Neural cell (in vitro differentiated cells): ENCODE measurements around the gene ARMC2. TPM values are rescaled to one million over a fixed set of nuclear protein-coding genes. Genes with fewer than 3 reads are reported as not detected.

Source experiments
- H2AFZ ChIP-seq: fragments of 200-600, 300-800 bp; sonication (generic), shearing (Covaris generic); 2 replicates; pipeline ENCODE4 v1.6.0; 2014; ENCODE audit warnings: low read depth, mild to moderate bottlenecking, antibody characterized with exemption, low read length, moderate library complexity
- H3F3A ChIP-seq: fragments of 200-600 bp; shearing (Covaris generic); 2 replicates; pipeline ENCODE4 v1.6.1; 2016; ENCODE audit warnings: mild to moderate bottlenecking, moderate library complexity, mixed read lengths, antibody characterized with exemption, low read length; ENCODE audit not compliant: insufficient read depth, poor library complexity, severe bottlenecking
- H3K27ac ChIP-seq: fragments of 200-600, 300-800 bp; sonication (generic), shearing (Covaris generic); 2 replicates; pipeline ENCODE4 v1.5.1; 2014; ENCODE audit warnings: mild to moderate bottlenecking, low read length, moderate library complexity
- H3K27me3 ChIP-seq: fragments of 300-800, 200-600 bp; sonication (generic), shearing (Covaris generic); 2 replicates; pipeline ENCODE4 v1.6.0; 2014; ENCODE audit warnings: mild to moderate bottlenecking, low read depth, low read length, moderate library complexity; ENCODE audit not compliant: insufficient read depth
- H3K36me3 ChIP-seq: fragments of 300-800, 200-600 bp; sonication (generic), shearing (Covaris generic); 2 replicates; pipeline ENCODE4 v1.5.1; 2014; ENCODE audit warnings: mild to moderate bottlenecking, antibody characterized with exemption, low read length, moderate library complexity; ENCODE audit not compliant: insufficient read depth
- H3K4me2 ChIP-seq: fragments of 300-800, 200-600 bp; sonication (generic), shearing (Covaris generic); 2 replicates; pipeline ENCODE4 v1.6.0; 2014; ENCODE audit warnings: mild to moderate bottlenecking, low read length
- H3K4me3 ChIP-seq: fragments of 300-800, 200-600 bp; sonication (generic), shearing (Covaris generic); 2 replicates; pipeline ENCODE4 v1.5.1; 2014; ENCODE audit warnings: mild to moderate bottlenecking, low read length, moderate library complexity
- H3K79me2 ChIP-seq: fragments of 200-600 bp; shearing (Covaris generic); replicated peaks from 2 replicates; pipeline ENCODE4 v1.6.0; 2014; ENCODE audit warnings: mild to moderate bottlenecking, low read length, moderate library complexity; ENCODE audit not compliant: insufficient read depth
- H3K9ac ChIP-seq: fragments of 300-800, 200-600 bp; sonication (generic), shearing (Covaris generic); 2 replicates; pipeline ENCODE4 v1.6.1; 2016; ENCODE audit warnings: mild to moderate bottlenecking, low read length, mixed read lengths
- H3K9me2 ChIP-seq: fragments of 200-600 bp; shearing (Covaris generic); 2 replicates; pipeline ENCODE4 v1.6.1; 2016; ENCODE audit warnings: mild to moderate bottlenecking, low read length, mixed read lengths; ENCODE audit not compliant: insufficient read depth
- H3K9me3 ChIP-seq: fragments of 200-600, 300-800 bp; sonication (generic), shearing (Covaris generic); 2 replicates; pipeline ENCODE4 v1.6.1; 2016; ENCODE audit warnings: mild to moderate bottlenecking, mixed run types, low read length, moderate library complexity, mixed read lengths
- H4K20me1 ChIP-seq: fragments of 200-600 bp; shearing (Covaris generic); 2 replicates; pipeline ENCODE4 v1.6.1; 2016; ENCODE audit warnings: mild to moderate bottlenecking, mixed run types; ENCODE audit not compliant: insufficient read depth
- CTCF ChIP-seq: fragments of 450-650 bp; IDR thresholded peaks from 2 replicates; pipeline ENCODE4 v1.5.1; 2014; ENCODE audit warnings: antibody characterized with exemption, mild to moderate bottlenecking, moderate library complexity; ENCODE audit not compliant: poor library complexity, severe bottlenecking
- EP300 ChIP-seq: fragments of 450-650 bp; conservative IDR thresholded peaks from 2 replicates; pipeline ENCODE4 v1.6.1; 2014; ENCODE audit warnings: antibody characterized with exemption, mild to moderate bottlenecking, moderate library complexity; ENCODE audit not compliant: poor library complexity, severe bottlenecking
- EZH2 ChIP-seq: fragments of 200-600, 300-800 bp; shearing (Covaris generic), sonication (generic); IDR thresholded peaks from 2 replicates; pipeline ENCODE4 v1.6.1; 2014; ENCODE audit warnings: antibody characterized with exemption, low read length, borderline replicate concordance, mild to moderate bottlenecking; ENCODE audit not compliant: insufficient read depth, poor library complexity, severe bottlenecking
- MXI1 ChIP-seq: fragments of 450-650 bp; conservative IDR thresholded peaks from 2 replicates; pipeline ENCODE4 v1.6.1; 2014; ENCODE audit warnings: antibody characterized with exemption, mild to moderate bottlenecking; ENCODE audit not compliant: poor library complexity, severe bottlenecking
- POLR2AphosphoS5 ChIP-seq: IDR thresholded peaks from 2 replicates; pipeline ENCODE4 v1.6.1; 2012
- RAD21 ChIP-seq: fragments of 450-650 bp; conservative IDR thresholded peaks from 2 replicates; pipeline ENCODE4 v1.6.1; 2014; ENCODE audit warnings: antibody characterized with exemption, mild to moderate bottlenecking, moderate library complexity
- REST ChIP-seq: IDR thresholded peaks from 2 replicates; pipeline ENCODE4 v1.6.1; 2012; ENCODE audit warnings: borderline replicate concordance
- SMC3 ChIP-seq: fragments of 450-650 bp; conservative IDR thresholded peaks from 2 replicates; pipeline ENCODE4 v1.6.1; 2014; ENCODE audit warnings: antibody characterized with exemption, mild to moderate bottlenecking, moderate library complexity; ENCODE audit not compliant: poor library complexity
- TAF1 ChIP-seq: IDR thresholded peaks from 2 replicates; pipeline ENCODE4 v1.6.1; 2012; ENCODE audit warnings: low read depth
- polyA plus RNA-seq: library from polyadenylated mRNA; depleted of rRNA; stranded (reverse); fragments of >200 nt; gene quantifications from 2 replicates; pipeline ENCODE4 v1.2.3, GENCODE V29; 2014

The ARMC2 gene
- polyA plus RNA-seq, 1 donor from 2014 or later, result 18.6 TPM

DNA sequence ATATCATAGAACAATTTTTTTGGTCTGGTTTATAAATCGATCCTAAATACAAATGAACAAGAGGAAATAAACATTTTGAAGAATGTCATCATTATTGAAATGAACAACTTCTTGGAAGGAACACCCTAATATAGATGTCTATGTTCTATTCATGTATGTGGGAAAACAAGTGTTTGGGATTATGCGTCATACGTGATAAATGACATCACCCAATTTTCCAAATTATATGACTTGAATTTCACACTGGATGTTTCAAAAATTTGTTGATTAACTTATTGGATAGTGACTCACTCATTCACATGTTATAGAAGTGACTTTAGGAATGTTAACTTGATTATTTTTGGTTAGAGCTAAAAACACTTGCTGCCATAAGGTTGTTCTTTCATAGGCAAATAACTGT lies 18.6 kb downstream of the ARMC2 start:
- no peak for TF ChIP-seq RAD21
- Histone ChIP-seq H3K79me2 (no peaks in the 10 kb centered on the region), H4K20me1 (no peaks in the 10 kb centered on the region), H3K9me3 (no peaks in the 10 kb centered on the region), H3K4me3 (no peak overlapping the region), H3F3A (no peaks in the 10 kb centered on the region), H2AFZ (no peak overlapping the region), H3K36me3 (no peaks in the 10 kb centered on the region), H3K27ac (no peak overlapping the region), H3K27me3 (no peaks in the 10 kb centered on the region), H3K9me2 (no peaks in the 10 kb centered on the region), H3K9ac (no peak overlapping the region), H3K4me2 (no peak overlapping the region)

- Histone ChIP-seq H3K27ac (no peak overlapping the region), H3K27me3 (no peaks in the 10 kb centered on the region), H3K36me3 (no peaks in the 10 kb centered on the region), H3K9me3 (no peaks in the 10 kb centered on the region), H3K9ac (no peak overlapping the region), H2AFZ (no peak overlapping the region), H3K79me2 (no peaks in the 10 kb centered on the region), H3K9me2 (no peaks in the 10 kb centered on the region), H3F3A (no peaks in the 10 kb centered on the region), H3K4me2 (no peak overlapping the region), H3K4me3 (no peak overlapping the region), H4K20me1 (no peaks in the 10 kb centered on the region)
- TF ChIP-seq SMC3 (no peak), TAF1 (no peak), EZH2 (no peak), MXI1 (no peak), POLR2AphosphoS5 (no peak), REST (no peak), EP300 (no peak), CTCF (no peak), RAD21 (no peak)
These were observed 20.4 kb downstream of the ARMC2 start for GRCh38 chr6:108868647-108869046.

DNA sequence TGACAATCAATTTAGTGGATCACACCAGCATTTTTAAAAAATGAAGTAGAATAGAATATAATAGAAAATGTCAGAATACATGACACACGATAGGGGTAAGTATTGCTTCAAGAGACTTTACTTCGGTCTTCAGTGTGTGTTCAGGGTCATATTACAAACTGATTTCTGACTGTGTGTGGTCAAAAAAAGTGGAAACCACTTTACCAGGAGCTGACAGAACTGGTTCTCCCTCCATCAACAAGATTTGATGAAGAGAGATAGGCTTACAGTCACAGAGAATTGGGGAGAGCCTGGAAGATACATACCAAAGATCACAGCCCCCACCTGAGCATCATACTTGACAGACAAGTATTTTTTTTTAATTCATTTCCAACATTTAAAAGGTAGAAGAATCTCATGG lies 21.7 kb downstream of the ARMC2 start:
- no peak overlapping the region for H3K27ac ChIP-seq
- no peaks in the 10 kb centered on the region for H4K20me1 ChIP-seq
- no peaks in the 10 kb centered on the region for H3K27me3 ChIP-seq
- H3F3A ChIP-seq, result no peaks in the 10 kb centered on the region
- peaks cover 7% of the 10 kb centered on the region for H3K36me3 ChIP-seq
- H3K79me2 ChIP-seq, result no peaks in the 10 kb centered on the region
- H3K9me3 ChIP-seq, result no peaks in the 10 kb centered on the region
- H3K4me3 ChIP-seq, result no peak overlapping the region
- H3K9me2 ChIP-seq, result no peaks in the 10 kb centered on the region
- no peak overlapping the region for H3K9ac ChIP-seq
- no peak overlapping the region for H2AFZ ChIP-seq
- no peak overlapping the region for H3K4me2 ChIP-seq
- TF ChIP-seq TAF1 (no peak), MXI1 (no peak), RAD21 (no peak), REST (no peak), SMC3 (no peak), EZH2 (no peak), EP300 (no peak), POLR2AphosphoS5 (no peak), CTCF (no peak)
